NCI-H1694 (cell line): ENCODE measurements around the gene TBC1D23.
"Not testable (repeated sequence)": the region's sequence is repeated elsewhere in the genome, so short reads cannot be mapped to it uniquely, and the experiment has no call there.

Experiments
- DNase-seq: peaks from one replicate; lab custom pipeline; 2025; lab: John Stamatoyannopoulos, UW

The TBC1D23 gene

DNA sequence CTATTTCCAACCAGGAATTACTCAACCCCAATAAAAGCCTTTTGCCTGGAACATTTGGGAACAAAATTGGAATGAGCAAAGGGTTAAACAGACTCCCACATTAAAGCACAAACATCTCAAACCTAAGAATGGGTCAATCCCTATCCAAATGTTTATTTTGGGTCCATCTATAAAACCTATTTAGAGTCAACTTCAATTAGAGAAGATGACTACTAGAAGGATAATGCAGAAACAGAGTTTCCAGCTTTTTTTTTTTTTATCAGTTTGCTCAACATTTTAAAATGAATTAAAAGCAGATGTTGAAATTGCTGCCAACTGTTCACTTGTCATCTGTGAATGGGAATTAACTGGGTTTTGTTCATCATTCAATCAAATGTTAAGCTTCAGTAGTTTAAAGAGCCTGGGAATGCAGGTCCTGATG is 4.1 kb upstream of the TBC1D23 start:
- no peak for DNase-seq

DNA sequence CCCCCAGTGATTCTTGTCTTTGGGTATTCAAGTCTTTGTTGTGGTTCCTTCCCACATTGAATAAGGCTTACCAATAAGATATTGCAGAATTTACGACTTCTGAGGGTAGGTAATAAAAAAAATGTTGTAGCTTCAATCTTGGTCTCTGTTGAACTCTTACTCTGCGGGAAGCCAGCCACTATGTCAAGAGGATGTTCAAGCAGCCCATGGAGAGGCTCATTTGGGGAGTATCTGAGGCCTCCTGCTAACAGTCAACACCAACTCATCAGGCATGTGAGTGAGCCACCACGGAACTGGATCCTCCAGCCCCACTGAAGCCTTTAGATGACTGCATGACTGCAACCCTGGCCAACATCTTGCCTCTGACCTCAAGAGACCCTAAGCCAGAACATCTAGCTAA is 3.2 kb upstream of the TBC1D23 start:
- DNase-seq, result no peak

DNA sequence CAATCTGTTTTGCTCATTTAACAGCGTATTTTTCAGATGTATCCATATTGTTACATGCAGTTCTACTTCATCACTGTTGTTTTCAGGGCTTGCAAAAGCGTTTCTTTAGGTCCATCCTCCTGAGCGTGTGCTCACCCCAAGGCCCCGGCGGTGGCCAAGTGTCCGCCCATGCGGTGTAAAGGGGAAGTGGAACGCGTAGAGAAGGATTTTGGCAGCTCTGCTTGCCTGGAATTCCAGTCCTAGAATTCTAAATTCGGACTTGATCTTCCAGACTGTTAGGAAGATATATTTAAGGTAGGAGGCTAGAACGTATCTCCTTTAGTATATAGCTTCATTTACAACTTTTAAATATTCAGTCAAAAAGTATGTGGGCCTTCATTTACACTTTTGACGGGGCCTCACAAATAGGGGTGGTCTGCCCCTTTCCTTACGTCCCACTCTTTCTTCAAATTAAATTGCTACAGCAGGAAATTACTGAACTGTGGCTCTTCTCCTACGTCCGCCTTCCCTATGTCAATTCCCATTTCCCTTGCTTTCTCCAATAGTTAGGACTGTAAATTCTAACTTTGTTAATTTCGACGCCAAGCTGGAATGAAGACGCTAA is 609 bp upstream of the TBC1D23 start:
- no peak for DNase-seq

DNA sequence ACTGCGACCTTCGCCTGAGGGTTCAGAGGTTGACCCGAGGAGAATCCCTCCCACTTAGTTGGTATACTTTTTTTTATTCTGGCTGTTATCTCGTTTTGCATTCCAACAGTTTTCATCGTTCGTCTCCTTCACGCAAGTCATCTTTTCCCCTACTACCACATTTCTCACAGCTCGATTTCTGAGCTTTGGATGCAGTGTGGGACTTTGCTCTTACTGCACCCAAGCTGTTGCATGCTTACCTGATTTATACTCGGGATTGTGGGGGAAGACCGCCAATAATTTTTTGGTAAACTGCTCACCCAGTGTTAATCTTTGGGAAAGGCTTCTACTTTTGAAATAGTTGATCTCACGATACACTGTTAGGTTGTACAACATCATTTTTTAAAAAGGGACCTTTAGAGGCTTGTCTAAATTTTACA is 702 bp downstream of the TBC1D23 start:
- DNase-seq, result no peak

DNA sequence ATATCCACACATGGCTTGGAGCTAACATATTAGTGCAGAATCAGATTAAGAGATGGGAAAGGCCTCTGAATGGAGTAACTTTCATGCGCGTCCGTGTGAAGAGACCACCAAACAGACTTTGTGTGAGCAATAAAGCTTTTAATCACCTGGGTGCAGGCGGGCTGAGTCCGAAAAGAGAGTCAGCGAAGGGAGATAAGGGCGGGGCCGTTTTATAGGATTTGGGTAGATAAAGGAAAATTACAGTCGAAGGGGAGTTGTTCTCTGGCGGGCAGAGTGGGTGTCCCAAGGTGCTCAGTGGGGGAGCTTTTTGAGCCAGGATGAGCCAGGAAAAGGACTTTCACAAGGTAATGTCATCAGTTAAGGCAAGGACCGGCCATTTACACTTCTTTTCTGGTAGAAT is 2.1 kb downstream of the TBC1D23 start:
- DNase-seq, result not testable (repeated sequence)

DNA sequence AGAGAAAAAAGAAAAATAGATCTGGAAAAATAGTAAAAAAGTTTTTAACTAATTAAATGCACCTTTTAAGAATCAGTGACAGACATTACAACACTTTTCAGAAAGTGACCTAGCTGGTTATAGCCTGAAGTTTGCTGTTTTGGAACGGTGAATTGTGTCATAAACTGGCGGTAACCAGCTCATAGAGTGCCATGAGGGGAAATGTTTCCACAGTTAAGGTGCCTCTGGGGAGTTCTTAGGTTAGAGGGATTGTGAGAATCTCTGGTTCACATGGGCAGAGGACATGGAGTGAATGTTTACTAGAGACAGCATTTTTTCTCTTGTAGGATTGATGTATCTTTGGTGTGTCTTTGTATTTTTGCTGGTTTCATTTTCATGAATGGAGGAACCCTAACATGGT is 2.8 kb downstream of the TBC1D23 start:
- no peak for DNase-seq

DNA sequence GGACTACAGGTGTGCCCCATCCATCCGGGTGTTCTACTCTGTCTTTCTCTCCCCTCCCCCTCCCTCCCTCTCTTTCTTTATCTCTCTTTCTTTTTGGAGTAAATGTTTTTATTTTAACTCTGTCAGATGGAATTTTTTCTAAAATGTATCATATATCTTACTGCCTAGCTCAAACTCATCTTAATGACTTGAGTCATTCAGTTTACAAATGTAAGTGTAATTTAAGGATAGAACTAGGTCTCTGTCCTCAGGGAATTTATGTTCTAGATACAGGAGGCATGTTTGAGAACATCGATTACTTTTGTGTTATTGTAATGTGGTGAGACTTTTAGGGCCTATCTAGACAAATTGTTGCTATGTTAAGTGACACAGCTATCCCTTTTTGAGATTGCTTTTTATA is 3.5 kb downstream of the TBC1D23 start:
- DNase-seq, result no peak

DNA sequence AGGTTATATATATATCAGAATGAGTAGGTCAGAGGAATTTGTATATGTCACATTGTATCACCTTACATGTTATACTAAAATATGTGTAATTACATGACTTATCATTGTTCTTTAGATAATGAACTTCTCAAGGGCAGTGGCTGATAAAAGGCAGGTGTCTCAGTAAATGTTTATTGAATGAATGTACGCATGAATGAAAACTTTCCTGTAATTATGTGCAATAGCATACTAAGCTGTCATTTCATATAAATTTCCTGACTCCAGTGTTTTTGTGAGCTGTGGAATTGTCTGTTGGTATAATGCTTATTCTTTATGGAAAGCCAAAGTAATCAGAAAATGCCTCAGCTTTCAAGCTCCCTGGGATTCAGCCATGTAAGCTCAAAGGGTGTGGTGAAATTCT is 4.2 kb downstream of the TBC1D23 start:
- no peak for DNase-seq

DNA sequence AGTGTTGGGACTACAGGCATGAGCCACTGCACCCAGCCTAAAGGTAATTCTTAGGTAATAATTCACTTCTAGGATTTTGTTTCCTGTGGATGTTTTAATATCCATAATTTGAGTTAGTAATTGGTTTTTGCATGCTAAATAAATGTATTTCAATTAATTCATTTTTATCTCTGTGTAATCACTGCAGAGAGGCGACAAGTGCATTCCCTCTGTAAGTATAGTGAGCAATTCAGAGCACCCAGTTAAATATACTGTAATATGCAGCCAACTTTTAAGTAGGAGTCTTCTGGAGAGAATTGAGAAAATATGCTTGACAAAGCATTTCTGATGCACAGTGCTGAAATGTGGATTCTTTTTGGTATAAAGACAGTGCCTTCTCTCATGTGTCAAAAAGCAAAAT is 5.7 kb downstream of the TBC1D23 start:
- DNase-seq, result no peak

DNA sequence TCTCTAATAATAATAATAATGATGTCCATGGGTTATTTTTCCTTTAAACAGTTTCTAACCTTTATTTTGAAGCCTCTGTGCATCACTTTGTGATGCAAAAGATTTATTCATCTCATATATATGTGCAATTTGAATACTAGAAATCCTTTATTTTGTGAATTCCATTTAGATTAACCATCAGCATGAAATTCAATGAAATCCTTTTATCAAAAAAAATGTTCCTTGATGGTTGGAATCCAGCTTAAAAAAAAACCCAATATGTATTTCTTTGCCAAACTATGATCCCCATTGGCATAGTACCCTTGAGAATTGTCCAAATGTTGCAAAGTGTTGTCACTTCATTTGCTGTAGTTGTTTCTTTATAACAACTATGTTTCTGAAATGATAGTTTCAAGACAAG is 7.4 kb downstream of the TBC1D23 start:
- DNase-seq, result no peak

DNA sequence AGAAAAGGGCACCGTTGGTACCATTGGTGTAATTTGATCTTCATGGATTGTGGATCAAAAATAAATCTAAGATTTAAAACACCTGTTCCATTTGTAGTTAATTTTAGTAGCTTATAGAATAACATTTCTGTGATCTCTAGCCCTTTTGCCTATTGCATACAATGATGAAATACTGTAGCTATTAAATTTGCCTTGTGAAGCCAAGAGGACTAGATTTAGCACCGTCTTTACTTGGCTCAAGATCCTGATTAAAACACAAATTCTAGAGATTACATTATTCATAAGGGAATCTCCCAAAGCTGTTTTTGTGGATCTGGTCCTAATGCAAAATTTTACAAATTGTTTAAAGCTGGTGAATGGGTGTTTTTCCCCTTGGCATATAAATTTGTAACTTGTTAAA is 8.2 kb downstream of the TBC1D23 start:
- DNase-seq, result no peak

DNA sequence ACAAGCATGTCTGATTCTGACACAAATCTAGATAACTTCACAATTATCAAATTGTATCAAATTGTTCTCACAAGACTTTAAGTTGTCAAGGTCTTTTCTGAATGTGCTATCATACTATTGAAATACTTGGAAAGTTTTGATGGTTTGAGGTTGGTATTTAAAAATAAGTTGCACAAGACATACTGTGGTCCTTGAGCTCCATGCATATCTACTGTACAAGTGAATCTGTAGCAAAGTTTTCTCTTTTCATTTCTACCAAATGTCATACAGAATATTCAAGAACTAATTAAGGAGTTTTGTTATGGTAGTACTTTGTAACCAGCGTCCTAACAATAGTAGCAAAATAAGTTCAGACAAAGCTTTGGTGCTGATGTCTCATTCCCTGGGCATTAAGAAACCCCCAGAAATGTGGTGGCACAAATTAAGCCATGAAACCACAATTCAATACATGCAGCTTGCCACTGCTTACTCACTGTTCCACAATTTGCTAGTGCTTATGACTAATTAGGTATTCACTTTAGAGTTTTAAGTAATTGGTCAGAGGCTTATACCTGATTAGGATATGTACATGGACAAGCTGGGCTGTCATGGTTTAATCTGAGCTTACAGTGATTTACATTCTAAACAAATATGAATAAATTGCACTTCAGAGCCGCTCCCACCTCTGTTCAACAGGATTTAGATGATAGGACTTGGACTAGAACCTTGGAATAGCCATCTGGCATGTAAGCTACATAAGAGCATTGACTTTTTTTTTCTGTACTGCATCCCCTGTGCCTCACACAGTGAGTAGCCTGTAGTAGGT is 8.8 kb downstream of the TBC1D23 start:
- DNase-seq, result no peak

DNA sequence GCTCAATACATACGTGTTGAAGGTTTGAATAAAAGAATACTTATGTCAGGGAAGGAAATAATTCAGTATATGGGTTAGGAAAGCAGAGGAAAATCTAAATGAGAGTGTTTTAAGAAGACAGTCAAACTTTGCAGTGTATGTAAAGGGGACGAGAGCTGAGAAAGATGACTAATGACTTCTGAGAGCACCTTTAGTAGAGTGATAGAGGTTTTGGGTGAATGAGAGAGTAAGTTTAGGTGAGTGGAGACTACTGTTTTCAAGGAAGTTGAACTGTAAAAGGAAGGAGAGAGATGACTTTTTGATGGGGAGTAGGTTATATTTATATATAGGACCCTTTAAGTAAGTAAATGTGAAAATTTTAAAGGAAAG is 9.4 kb downstream of the TBC1D23 start:
- DNase-seq, result no peak

DNA sequence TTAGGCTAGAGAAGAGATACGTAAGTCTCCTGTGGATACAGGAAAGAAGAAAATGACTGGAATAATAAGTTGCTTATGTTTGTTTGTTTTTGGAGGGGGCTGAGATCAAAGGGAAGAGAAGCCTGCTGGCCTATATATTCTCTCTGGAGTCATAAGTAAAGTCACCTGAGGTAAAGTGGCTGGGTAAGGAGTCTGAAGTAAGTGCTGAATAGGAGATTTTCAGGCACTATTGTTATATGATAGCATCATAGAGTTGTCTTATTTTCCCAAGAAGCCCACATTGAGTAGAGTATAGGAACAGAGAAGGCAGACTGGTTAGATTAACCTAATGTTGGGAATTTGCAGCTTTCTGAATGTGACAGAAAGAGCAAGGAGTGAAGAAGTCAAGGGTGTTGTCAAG is 10.7 kb downstream of the TBC1D23 start:
- DNase-seq, result no peak

DNA sequence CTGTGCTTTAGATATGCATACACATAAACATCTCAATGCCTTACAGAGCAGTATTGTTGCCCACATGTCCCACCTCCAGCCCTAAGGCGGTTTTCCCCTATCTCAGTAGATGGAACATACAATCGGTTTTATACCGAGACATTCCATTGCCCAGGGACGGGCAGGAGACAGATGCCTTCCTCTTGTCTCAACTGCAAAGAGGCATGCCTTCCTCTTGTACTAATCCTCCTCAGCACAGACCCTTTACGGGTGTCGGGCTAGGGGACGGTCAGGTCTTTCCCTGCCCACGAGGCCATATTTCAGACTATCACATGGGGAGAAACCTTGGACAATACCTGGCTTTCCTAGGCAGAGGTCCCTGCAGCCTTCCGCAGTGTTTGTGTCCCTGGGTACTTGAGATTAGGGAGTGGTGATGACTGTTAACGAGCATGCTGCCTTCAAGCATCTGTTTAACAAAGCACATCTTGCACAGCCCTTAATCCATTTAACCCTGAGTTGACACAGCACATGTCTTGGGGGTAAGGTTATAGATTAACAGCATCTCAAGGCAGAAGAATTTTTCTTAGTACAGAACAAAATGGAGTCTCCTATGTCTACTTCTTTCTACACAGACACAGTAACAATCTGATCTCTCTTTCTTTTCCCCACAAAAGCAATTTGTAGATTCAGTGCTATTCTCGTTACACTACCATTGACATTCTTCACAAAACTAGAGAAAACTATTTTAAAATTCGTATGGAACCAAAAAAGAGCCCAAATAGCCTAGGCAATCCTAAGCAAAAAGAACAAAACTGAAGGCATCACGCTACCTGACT is 12.2 kb downstream of the TBC1D23 start:
- DNase-seq, result not testable (repeated sequence)

DNA sequence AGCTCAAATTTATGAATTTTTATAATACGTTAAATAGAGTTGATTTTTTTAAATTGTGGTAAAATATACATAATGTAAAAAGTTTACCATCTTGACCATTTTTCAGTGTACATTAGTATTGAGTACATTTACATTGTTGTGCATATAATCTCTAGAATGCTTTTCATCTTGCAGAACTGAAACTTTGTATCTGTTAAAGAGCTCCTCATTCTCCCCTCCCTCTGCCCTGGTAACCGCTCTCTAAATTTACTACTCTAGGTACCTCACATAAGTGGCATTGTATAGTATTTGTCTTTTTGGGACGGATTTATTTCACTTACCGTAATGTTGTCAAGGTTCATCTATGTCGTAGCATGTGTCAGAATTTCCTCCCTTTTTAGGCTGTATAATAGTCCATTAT is 13.6 kb downstream of the TBC1D23 start:
- no peak for DNase-seq

DNA sequence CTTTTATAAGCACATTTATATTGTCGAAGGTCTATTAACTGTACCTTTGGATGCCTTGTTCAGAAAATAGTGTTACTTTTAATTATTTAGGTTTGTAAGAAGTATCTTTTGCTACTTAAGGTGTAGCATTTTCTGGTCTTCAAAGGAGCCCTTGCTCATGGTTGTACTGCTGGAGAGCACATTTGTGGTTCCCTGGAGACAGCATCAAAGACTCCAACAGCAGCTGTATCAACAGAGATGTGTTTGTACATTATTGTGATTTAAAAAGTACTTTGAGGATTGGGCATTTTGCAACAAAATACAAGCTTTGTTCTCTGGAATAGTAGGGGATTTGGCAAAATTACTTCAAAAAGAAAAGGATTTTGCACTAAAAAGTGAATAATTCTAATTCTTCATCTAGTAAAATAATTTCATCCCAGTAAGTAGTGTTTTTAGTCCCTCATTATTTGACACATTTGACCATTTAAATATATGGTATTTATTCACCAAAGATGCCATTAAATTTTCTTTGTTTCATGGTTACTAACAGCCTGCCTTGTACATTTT is 16.5 kb downstream of the TBC1D23 start:
- DNase-seq, result no peak

DNA sequence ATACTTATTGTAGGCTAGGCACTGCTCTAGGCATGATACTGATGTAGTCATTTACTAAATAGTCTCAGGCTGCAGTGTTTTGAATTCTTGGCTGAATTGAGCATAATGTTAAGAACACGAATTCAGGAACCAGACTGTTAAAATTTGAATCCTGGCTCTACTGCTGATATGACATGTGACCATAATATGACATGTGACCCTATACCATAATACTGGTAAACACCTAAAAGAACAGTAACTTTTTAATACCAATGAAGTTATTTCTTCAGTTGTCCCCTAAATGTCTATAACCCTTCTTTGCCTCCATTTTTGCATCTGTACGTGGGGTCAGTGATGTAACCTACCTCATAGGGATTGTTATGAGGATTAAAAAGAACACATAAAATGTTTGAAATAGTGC is 18.1 kb downstream of the TBC1D23 start:
- DNase-seq, result no peak

DNA sequence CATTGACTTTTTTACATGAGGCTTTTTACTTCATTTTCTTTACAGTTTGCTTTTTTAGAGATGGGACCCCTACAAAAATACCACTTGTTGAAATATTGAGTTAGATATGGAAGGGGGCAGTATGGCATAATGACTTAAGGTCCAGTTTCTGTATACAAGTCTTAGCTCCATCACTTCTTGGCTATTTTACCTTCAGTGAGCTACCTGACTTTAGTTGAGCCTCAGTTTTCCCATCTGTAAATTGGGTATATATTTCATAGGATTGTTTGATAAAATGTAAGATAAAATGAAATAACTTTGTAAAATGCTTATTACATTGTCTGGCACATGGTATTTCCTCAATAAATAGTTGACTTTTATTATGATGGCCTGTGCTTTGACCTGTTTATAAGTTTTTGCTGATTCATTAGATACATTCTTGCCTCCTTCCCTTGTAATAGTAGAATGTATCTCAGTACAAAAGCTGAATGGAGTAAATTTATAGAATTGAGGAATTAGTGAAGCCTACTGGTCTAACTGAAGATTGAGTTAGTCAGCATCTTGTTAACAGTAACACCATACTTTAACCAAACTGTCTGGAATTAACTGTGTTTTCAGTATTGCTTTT is 27.6 kb downstream of the TBC1D23 start:
- no peak for DNase-seq

DNA sequence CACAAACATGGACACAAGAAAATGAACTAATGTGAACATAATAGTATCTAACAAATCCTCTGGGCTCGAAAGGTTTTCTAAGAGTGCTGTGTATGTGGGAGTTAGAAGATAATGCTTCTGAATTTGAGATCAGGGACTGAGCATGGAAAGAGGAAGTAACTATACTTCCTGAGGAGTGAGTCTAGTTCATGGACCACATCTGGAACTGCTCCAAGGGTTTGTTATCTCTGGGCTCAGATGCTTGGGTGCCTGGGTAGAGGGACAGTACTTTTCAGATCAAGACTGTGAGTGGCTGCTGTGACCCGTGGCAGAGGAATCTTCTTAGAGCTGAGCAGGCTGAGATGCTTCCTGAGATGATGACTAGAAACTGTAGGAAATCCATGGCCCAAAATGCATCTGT is 28.5 kb downstream of the TBC1D23 start:
- DNase-seq, result no peak

DNA sequence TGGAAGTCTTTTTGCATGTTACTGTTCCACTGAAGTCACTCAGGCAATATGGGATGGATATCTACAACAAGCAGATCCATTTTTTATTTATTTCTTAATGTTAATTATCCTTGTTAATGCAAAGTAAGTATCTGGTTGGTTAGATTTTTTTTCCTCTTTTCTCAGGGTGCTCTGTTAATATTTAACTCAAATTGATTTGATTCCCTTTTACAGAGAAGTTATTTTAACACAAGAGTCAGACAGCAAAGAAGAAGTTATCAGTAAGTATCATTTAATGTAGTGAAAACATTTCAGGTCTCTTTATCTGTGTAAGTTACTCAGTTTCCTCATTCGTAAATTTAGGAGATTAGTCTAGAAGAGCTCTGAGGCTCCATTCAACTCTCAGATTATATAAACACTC is 34.3 kb downstream of the TBC1D23 start:
- no peak for DNase-seq

DNA sequence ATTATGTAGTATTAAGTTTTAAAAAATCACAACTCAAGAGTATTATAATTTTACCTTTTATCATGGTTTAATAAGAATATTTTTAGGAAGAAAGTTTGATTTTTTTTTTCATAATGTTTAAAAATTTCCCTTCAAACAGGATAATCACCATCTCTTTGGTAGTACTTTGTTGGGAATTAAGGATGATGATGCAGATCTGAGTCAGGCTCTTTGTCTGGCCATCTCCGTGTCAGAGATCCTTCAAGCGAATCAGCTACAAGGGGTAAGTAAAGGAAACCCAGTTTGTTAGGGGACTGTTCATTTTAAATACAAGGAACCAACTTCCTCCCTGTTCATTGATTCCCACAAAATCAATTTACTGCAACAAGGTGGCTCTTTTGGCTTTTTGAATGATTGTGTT is 37.0 kb downstream of the TBC1D23 start:
- DNase-seq, result no peak
